Peyer's patch (tissue), 4 donors: Measurements from ENCODE around the gene PRR33. TPM values are rescaled to one million over a fixed set of nuclear protein-coding genes. Genes with fewer than 3 reads are reported as not detected.

Source experiments
- DNase-seq, 3 donors: peaks; one replicate each; pipeline ENCODE4 v3.0.0-alpha.2; 2017 to 2019
- H3K27ac ChIP-seq, 4 donors: fragments of 200-600 bp; sonication (generic); one replicate each; pipeline ENCODE4 v1.5.1; 2016 to 2019
- H3K27me3 ChIP-seq, 2 donors: fragments of 200-600 bp; sonication (generic); one replicate each; pipeline ENCODE4 v1.5.1; 2019
- H3K36me3 ChIP-seq, 3 donors: fragments of 200-600 bp; sonication (generic); one replicate each; pipeline ENCODE4 v1.5.1; 2016 to 2019
- H3K4me1 ChIP-seq, 4 donors: fragments of 200-600 bp; sonication (generic); one replicate each; pipeline ENCODE4 v1.5.1; 2016 to 2019
- H3K4me3 ChIP-seq, 4 donors: fragments of 200-600 bp; sonication (generic); 1 replicate in 3 of 4; 2 replicates in 1 of 4; pipeline ENCODE4 v1.5.1; 2016 to 2019; ENCODE audit warnings: mild to moderate bottlenecking in 1 of 4
- H3K9me3 ChIP-seq, 4 donors: fragments of 200-600 bp; sonication (generic); one replicate each; pipeline ENCODE4 v1.5.1; 2016 to 2019; ENCODE audit warnings: mild to moderate bottlenecking in 1 of 4
- POLR2A ChIP-seq, 2 donors: fragments of 450-650 bp; IDR thresholded peaks; one replicate each; pipeline ENCODE4 v1.5.1; 2017; ENCODE audit warnings: antibody characterized with exemption in 2 of 2, mild to moderate bottlenecking in 2 of 2, moderate library complexity in 2 of 2
- total RNA-seq, 4 donors: library from RNA; depleted of rRNA; stranded (reverse); fragments of >200 nt; gene quantifications; one replicate each; pipeline ENCODE4 v1.1.0, GENCODE V29; 2016
- TF ChIP-seq, protein P1 (sequence below), 6 experiments: fragments of 450-650 bp in 4 of 6; fragments of 200-600 bp in 2 of 6; sonication (generic) in 1 of 6; IDR thresholded peaks; one replicate each; pipeline ENCODE4 v1.5.1; 2017 to 2019; ENCODE audit warnings: antibody characterized with exemption in 6 of 6, mild to moderate bottlenecking in 3 of 6, moderate library complexity in 1 of 6

Gene PRR33
- total RNA-seq, 4 donors from 2014 or later, result not detected

DNA sequence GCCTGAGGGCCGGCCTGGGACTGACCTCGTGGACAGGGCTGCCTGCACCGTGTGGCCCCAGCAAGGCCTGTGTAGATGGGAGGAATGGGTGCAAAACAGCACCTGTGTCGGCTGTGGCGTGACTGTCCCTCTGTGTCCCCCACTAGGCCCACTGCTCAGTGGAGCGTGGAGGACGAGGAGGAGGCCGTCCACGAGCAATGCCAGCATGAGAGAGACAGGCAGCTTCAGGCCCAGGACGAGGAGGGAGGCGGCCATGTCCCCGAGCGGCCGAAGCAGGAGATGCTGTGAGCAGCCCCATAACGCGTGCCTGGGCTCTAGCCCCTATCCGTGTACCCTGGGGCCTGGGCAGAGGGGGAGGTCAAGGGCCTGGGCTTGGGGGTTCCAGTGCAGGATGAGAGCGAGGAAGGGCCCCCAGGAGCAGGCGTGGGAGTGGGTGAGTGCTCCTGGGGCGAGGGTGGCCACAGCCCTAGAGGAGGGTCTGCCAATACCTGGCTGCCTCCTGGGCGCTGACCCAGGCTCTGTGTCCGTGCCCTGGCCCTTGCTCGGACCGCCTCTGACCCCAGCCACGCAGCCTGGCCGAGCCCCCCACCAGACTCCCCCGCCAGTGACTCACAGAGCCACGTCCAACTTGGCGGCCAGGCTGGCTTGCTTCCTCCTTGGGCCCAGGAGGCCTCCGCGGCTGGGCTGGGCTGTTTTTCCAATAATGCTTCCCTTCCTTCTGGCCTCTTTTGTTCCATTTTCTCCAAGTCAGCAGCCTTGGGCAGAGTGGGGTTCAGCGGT, 11.6 kb downstream of the PRR33 start:
- no peak overlapping the region for H3K4me3 ChIP-seq
- H3K36me3 ChIP-seq, result no peaks in the 10 kb centered on the region
- peak in 1 of 3 donors; percentile 53 for DNase-seq
- H3K9me3 ChIP-seq, result no peaks in the 10 kb centered on the region
- TF ChIP-seq POLR2A (IDR thresholded peaks at IDR 0.05), result no peak
- TF ChIP-seq, protein P1, sequence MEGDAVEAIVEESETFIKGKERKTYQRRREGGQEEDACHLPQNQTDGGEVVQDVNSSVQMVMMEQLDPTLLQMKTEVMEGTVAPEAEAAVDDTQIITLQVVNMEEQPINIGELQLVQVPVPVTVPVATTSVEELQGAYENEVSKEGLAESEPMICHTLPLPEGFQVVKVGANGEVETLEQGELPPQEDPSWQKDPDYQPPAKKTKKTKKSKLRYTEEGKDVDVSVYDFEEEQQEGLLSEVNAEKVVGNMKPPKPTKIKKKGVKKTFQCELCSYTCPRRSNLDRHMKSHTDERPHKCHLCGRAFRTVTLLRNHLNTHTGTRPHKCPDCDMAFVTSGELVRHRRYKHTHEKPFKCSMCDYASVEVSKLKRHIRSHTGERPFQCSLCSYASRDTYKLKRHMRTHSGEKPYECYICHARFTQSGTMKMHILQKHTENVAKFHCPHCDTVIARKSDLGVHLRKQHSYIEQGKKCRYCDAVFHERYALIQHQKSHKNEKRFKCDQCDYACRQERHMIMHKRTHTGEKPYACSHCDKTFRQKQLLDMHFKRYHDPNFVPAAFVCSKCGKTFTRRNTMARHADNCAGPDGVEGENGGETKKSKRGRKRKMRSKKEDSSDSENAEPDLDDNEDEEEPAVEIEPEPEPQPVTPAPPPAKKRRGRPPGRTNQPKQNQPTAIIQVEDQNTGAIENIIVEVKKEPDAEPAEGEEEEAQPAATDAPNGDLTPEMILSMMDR (IDR thresholded peaks at IDR 0.05), result no peak
- H3K27me3 ChIP-seq, result no peaks in the 10 kb centered on the region
- H3K4me1 ChIP-seq, result peaks cover 0 to 45% (median 26%) of the 10 kb centered on the region in 4 donors
- peak overlapping the region; percentile 55 to 70 (median 64) for H3K27ac ChIP-seq

DNA sequence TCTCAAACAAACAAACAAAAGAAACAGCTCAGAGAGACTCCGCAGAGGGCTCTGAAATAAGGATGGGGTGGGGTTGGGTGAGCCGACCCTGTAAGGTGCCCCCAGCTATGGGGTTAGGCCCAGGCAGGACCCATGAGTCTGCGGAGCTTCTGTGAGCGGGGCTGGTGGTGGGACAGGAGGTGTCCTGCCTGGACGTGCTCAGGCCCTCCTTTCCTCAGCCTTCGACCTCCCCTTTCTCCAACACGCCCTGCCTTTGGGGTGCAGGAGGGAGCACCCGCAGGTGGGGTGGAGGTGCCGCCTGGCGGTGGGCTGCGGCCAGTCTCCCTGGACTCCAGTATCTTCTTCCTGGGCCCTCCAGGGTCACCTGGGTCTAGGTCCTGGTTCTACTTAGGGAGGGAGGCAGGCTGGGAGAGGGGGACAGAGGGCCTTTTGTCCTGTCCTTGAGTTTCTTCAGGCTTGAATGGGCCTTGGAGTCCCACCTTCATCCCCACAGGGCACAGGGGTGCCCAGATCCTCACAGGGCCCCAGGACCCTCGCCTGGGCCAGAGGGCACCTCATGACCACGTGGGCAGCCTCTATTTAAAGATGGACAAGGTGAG, 12.3 kb downstream of the PRR33 start:
- H3K27me3 ChIP-seq, result no peaks in the 10 kb centered on the region
- H3K9me3 ChIP-seq, result no peaks in the 10 kb centered on the region
- no peaks in the 10 kb centered on the region for H3K36me3 ChIP-seq
- H3K27ac ChIP-seq, result peak overlapping the region in 3 of 4 donors; percentile 12 to 55 (median 20)
- H3K4me1 ChIP-seq, result peaks cover 0 to 46% (median 26%) of the 10 kb centered on the region in 4 donors
- TF ChIP-seq, protein P1 (IDR thresholded peaks at IDR 0.05), result no peak
- TF ChIP-seq POLR2A (IDR thresholded peaks at IDR 0.05), result no peak
- no peak overlapping the region for H3K4me3 ChIP-seq
- DNase-seq, result peak in 2 of 3 donors; percentile 36 to 39

GRCh38 chr11:1878137-1879031, 13.3 kb downstream of the PRR33 start:
- Histone ChIP-seq H3K27me3 (no peaks in the 10 kb centered on the region), H3K9me3 (no peaks in the 10 kb centered on the region), H3K36me3 (no peaks in the 10 kb centered on the region), H3K4me3 (no peak overlapping the region), H3K4me1 (peaks cover 0 to 46% (median 26%) of the 10 kb centered on the region in 4 donors), H3K27ac (peak overlapping the region; percentile 53 to 77 (median 66))
- peak in 2 of 3 donors; percentile 37 to 44 for DNase-seq
- TF ChIP-seq, protein P1 (IDR thresholded peaks at IDR 0.05), result no peak
- TF ChIP-seq POLR2A (IDR thresholded peaks at IDR 0.05), result no peak

- peak overlapping the region; percentile 55 to 77 (median 66) for H3K27ac ChIP-seq
These were observed 14.2 kb downstream of the PRR33 start for GRCh38 chr11:1877211-1878136.

More at GRCh38 chr11:1877211-1878136, 14.2 kb downstream of the PRR33 start:
- Histone ChIP-seq H3K36me3 (no peaks in the 10 kb centered on the region), H3K4me3 (no peak overlapping the region), H3K27me3 (no peaks in the 10 kb centered on the region), H3K4me1 (peaks cover 0 to 45% (median 26%) of the 10 kb centered on the region in 4 donors), H3K9me3 (no peaks in the 10 kb centered on the region)
- DNase-seq, result peak in 2 of 3 donors; percentile 57 to 58
- TF ChIP-seq, protein P1 (IDR thresholded peaks at IDR 0.05), result no peak
- no peak for TF ChIP-seq POLR2A (IDR thresholded peaks at IDR 0.05)
